Hematopoietic multipotent progenitor cell treated with erythropoietin and hydrocortisone succinate and interleukin-3 and kit ligand, for 8 days (in vitro differentiated cells): ENCODE data around the gene EFNA3.

ENCODE experiments used
- DNase-seq: peaks from one replicate; pipeline ENCODE4 v3.0.0-alpha.2; 2015

EFNA3 gene

DNA sequence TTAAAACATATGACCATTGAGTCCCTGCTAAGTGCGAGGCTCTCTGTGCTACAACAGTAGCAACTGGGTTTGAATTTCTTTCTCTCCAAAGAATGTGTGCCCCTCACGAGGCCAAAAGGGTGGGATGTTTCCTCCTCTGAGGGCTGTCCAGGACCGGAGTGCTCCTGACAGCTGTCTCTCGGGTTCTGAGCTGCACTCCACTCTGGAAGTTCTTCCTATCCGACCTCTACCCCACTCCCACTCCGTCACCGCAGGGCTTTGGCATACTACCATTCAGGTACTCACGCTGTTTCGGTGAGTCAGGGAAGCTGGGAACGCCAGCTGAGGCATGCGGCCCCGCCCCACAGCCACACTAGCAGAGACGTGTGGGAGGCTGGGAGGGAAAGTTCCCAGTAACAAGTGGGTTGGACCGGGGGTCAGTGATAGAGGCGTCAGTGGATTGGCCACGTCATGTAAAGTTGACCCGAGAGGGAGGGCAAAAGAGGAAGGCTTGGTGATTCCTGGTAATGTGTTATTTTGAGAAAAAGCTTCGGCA is 56.3 kb downstream of the EFNA3 start:
- DNase-seq = peak; percentile 87

DNA sequence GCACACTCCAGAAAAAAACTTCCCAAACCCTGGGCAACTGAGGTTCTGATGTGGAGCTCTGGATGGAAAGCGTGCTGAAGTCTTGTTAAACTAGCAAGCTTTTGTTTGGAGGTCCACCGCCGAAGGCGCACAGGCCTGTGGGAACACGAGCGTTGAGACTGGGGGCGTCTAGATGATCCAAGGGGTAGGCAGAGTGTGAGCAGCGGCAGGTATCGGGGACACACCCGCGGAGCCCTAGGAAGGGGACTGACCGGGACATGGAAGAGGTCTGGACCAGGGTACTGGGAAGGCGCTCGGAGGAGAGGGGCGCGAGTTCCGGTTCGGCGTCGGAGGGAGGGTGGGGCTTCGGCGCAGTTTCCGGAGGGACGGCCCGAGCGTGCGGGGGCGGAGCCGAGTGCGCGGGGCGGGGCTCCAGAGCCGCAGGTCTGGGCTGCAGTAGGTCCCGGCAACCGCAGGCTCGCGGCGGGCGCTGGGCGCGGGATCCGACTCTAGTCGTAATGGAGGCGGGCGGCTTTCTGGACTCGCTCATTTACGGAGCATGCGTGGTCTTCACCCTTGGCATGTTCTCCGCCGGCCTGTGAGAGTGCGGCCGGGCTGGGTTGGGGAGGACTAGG is 56.9 kb downstream of the EFNA3 start, which contains the start of gene SLC50A1:
TSS of gene SLC50A1 (plus strand) at position 438 of the 614 bp plus-strand sequence. CDS start at position 498, 60 bp downstream.
- peak; percentile 89 for DNase-seq

DNA sequence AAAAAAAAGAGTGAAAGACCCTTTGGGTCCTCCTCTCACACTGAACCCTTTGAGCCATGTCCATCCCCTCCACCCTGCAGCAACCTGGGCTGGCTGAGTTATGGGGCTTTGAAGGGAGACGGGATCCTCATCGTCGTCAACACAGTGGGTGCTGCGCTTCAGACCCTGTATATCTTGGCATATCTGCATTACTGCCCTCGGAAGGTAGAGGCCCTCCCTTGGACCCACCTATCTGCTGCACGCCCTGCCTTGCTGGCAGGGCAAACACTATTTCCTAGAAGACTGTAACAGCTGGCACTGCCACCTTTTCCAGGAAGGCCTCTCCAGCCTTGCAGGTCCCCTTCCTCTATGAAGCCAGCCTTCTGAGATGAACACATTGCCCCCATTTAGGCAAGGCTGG is 58.1 kb downstream of the EFNA3 start:
- peak; percentile 92 for DNase-seq
